GM21360 (cell line): Measurements from ENCODE around the gene ASTN2.
"Not testable (repeated sequence)": the region's sequence is repeated elsewhere in the genome, so short reads cannot be mapped to it uniquely, and the experiment has no call there.

Experiments used
- ATAC-seq: cut with Tn5 transposase; IDR thresholded peaks from one replicate; pipeline ENCODE4 v1.9.1; 2021; ENCODE audit warnings: mild to moderate bottlenecking, moderate library complexity; ENCODE audit not compliant: unreplicated experiment

ASTN2 gene

DNA sequence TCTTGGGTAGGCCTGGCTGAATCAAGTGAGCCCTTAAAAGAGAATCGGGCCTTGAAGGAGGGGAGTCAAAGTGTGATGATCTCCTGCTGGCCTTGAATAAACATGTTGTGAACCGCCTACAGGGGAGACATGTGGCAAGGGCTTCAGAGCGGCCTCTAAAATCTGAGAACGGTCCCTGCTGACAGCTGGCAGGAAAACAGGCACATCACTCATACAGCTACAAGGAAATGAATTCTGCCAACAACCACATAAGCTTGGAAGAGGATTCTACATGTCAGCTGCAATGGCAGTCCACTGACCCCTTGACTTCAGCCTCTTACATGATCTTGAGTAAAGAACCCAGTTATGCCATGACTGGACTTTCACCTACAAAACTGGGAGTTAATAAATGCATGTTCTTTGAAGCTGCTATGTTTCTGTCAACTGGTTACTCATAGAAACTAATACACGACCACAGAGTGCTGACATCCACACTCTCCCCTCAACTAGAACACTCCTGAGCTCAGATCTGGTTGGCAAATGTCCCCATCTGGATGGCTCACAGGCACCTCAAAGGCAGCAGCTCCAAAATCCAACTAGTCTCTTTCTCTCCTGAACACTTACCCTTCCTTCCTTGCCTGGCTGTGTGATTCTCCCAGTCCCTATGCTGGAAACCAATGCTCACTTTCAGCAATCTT is 333.1 kb downstream of the ASTN2 start:
- ATAC-seq: no peak

DNA sequence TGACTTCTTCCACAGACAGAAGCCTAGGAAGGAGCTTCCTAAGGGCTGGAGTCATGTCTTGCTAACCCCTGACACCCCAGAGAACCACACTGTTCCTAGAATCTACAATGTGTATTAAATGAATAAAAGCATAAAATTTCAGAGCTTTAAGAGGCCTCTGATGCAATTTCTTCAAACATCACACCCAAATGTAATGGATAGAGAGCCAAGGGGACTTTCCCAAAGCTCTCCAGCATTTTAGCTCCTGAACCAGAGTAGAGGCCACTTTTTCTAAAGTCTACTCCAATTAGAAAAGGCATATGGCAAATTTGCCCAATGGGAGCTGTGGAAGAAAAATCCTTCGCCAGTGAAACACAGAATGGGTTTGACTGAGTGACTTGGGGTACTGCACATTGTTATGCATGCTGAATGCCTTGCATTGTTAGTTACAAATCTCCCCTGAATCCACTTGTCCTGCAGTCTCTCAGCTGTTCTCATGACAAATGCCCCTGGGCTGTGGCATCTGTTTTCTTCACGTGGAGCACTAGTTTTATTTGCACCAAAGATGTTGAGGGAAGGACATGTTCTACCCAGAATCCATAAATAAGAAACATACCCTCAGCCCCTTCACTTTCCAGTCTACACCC is 334.0 kb downstream of the ASTN2 start:
- ATAC-seq: no peak

DNA sequence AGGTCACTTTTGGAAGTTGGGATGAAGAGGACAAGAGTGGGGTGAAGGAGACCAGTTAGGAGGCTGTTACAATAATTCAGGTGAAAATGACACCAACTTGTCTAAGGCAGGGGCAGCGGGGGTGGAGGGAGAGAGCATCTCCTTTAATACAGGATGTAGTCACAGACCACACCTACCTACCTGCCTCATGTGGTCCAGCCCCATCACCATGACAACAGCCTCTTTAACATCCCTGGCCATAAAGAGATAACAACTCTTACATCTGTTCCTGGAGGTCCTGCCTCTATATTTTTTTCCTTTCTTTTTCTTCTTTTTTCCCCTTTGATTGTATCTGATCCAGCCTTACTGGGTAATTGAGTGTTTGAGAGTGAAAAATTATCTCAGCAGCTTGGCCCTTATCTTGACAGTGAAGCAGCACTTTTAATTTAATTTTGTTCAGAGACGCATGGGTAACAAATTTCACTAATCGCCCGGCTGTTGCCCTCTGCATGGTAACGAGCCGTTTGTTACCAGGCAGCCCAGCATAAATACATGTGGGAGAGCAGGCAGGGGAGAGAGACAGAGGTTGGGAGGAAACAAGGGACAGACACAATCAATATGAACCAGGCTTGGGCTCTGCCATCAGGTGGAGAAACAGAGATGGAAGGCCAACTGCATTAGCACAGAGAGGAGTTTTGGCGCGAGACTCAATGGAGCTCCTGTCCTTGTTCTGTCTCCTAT is 338.1 kb downstream of the ASTN2 start:
- no peak for ATAC-seq

DNA sequence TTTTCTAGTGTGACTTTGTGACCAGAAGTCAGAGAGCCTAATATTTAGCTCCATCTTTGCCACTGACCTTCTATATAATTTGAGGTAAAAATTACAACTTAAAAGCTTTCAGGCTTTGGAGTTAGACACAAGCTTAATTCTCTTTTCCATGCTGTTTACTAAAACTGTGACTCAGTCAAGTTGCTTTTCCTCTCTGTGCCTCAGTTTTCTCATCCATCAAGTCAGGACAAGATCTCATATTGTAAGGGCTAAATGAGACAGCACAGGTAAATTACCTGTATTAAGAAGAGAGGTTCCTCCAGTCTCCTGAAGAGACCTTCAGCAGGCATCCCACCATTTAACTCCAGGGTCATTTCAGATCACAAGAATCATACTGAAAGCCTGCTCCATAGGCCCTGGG is 339.2 kb downstream of the ASTN2 start:
- ATAC-seq: no peak

DNA sequence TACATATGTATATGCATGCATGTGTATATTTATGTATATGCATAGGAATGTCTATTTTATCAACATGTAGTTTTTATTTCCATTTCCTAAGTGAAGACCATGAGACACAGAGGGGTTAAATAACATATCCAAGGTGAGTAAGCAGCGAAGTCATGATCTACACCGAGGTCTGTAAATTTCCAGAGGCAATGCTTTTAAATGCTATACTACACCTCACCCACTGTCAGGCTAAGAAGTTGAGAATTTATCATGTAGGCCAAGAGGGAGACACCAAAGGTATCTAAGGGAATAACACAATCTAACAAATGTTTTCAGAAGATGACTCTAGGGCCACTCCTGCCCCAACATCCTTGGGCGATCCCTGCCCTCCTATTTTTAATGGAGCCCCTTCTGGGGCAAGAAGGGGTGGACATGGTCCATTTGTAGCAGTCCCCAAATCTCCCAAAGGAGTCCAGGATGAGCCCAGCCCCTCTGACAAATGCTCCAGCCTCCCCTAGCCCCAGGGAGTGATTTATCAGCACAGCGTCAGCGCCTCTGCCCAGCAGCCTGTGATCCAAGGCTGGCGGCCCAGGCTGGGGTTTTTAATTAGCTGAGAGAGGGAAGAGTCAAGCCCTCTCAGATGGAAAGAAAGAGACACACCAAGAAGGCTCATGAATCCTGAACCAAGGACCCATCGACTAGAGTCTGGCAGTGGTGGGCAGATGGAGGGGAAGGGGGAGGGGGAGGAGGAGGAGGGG is 339.9 kb downstream of the ASTN2 start:
- no peak for ATAC-seq

DNA sequence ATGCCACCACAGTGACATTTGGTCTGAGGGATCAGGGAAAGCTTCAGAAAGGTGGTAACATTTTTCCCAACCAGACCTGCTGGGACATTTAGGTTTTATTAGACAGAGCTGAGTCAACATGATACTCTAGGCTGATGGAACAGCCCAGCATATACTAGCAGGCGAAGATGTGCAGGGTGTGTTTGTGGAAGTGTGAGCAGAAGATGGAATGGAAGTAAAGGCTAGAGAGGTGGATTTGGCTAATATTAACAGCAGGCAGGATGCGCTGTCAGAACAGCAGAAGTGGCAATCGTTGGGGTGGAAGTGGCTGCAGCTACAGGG is 340.6 kb downstream of the ASTN2 start:
- ATAC-seq: no peak

DNA sequence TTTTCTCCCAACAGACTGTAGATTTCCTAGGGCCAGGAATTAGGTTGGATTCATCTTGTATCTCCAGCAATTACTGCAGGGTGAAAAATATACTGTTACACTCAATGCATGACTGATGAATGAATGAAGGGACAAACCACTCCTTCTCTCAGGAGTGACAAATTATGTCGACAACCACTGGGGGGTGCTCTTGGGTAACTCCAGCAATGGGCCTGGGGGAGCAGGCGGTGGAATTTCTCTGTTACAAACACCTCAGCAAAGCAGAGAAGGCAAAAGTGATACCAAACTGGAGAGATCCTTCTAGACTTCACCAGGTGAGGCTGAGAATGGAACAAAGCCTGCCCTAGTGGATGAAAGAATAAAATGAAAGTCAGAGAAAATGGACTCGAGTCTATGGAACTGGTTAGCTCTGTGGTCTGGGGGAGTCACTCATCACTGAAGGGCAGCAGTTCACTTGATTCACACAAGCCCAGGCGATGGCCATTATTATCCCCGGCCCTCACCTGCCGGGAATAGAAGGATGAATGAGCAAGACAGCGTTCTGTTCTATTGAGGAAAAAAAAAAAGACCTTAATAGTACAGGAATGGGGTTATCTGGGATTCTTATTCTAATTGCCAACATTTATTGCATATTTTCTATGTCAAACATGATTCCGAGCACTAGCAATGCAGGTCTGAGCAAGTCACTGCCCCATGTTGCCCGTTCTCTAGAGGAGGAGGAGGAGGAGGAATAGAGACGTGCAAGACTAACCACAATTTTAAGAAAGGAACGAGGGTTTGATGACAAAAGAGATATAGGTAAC is 341.1 kb downstream of the ASTN2 start:
- ATAC-seq: no peak

DNA sequence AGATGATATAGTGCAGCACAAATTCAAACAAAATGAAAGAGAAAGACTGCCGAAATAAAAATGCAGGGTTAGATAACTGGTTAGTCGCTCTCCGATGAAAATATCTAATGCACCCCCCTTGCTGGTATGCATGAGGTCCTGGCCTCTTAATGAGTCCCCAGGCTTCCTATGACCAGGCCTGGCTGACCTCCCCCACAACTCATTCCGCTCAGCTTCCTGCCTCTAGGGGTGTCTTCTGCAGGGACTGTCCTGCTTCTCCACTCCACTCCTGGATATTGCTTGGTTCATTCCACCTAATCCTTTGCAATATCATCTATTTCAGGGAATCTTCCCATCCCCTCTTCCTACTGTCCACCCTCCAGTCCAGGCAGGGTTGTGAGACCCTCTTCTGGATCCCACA is 341.8 kb downstream of the ASTN2 start:
- ATAC-seq: no peak

DNA sequence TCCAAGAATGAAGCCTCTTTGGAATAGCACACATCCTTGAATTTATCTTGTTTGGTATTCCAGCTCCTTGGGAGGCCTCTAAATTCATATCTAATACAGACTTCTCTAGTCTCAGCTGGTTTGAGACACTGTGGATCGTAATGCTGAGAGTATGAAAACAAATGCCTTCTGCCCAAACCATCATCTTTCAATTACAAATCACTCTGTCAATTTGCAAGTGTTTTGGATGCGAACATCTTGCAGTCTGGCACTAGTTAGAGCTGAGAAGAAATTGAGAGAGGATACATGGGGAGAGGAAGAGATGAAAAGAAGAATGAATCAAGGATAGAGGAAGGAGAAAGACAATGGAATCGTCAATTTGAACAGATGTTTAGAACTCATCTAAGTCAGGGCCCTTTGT is 342.6 kb downstream of the ASTN2 start:
- no peak for ATAC-seq

DNA sequence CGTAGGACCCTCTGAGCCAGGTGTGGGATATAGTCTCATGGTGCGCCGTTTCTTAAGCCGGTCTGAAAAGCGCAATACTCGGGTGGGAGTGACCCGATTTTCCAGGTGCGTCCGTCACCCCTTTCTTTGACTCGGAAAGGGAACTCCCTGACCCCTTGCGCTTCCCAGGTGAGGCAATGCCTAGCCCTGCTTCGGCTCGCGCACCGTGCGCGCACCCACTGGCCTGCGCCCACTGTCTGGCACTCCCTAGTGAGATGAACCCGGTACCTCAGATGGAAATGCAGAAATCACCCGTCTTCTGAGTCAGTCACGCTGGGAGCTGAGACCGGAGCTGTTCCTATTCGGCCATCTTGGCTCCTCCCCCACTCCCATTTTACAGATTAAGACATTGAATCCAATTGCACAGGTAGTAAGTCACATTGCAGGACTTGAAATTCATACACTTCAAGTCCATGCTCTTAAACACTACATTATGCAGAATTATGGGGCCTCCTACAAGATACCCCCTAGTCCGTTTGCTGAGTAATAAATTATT is 343.1 kb downstream of the ASTN2 start:
- ATAC-seq: not testable (repeated sequence)

DNA sequence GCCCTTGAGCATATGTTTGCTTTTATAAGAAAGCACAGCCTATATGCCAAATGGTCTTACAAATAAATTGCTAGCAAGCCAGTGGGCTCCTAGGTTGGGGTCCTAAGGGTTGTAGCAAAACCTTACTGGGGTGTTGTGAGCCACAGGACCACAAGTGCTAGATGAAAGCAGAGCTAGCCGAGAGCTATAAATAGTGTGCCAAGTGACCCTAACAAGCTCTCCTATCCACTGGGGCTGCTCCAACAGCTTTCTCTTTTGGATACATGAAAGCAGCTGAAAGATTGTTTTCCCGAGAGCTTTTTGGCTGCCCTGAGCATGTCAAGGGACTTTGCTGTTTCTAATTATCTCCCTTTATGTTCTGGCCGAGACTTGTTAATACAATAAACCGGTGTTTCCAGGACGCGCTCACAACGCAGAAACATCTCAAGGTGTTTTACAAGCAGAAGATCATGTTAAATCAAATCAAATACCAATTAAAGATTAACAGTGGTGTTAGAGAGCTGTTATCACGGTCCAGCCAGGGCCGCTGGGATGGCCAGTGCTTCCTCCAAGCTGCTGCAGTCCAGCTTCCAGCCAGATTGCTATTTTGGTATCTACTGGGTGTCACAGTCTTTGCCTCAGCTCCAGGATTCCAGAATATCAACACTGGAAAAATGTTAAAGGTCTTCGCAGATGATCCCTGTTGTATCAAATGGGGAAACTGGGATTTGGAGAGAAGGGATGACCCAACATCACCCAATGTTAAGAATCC is 351.0 kb downstream of the ASTN2 start:
- ATAC-seq: no peak

DNA sequence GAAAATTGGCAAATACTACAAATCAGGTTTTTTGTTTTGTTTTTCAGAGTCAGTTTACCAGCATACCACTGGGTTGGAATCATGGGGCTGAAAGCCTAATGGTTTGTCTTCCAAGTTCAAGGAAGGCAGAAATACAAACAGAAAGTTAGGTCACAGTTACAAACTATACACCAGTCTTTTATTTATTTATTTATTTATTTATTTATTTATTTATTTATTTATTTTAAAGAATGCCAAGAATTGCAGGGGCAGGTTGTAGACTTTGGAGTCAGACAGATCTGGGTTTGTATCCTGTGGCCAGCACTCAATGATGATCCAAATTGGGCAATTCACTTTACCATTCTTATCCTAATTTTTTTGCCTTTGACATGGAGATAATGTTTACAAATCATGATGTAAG is 353.9 kb downstream of the ASTN2 start:
- ATAC-seq: no peak

DNA sequence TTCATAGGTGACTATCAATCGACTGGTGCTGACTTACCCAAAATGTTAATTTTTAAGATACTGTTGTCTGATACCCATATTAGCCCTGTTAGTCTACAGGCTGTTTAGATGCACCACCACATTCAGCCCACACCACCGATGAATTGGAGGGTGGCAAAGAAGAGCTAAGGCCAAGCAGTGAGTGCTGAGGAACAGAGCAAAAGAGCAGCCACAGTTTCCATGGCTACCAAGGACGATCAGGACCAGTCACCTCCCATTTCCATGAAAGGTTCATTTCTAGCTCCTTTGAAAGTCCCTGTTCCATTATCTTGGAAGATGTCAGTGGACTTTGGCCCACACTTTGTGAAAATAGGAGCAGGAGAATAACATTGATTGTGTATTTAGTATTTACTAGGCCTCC is 364.9 kb downstream of the ASTN2 start:
- ATAC-seq: no peak

DNA sequence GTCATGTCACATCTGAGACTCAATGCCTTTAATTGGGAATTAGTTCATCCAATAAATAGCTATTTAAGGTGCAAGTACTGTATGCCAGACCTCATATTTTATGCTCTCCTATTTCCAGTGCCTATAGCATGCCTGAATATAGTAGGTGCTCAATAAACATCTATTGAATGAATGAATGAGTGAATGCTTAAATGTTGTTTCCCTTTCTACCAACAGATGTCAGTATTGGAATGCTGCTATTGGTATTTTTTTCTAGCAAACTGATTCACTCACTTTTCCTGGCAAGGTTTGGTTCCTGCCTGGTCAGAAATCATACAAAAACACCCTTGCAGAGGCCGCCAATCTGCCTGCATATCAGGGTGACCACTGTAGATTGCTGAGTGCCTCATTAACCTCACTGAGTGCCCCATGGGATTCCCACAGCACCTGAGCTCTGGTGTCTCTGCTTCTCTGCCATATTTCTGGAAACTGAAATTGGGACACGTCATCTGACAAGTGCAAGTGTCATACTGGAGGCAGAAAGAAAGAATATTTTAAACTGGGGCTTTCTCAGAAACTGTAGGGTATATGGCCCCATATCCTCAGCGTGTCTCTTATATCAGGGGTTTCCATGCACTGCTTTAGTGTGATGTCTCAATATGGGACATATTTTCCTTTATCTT is 368.1 kb downstream of the ASTN2 start:
- peak; percentile 85 for ATAC-seq

DNA sequence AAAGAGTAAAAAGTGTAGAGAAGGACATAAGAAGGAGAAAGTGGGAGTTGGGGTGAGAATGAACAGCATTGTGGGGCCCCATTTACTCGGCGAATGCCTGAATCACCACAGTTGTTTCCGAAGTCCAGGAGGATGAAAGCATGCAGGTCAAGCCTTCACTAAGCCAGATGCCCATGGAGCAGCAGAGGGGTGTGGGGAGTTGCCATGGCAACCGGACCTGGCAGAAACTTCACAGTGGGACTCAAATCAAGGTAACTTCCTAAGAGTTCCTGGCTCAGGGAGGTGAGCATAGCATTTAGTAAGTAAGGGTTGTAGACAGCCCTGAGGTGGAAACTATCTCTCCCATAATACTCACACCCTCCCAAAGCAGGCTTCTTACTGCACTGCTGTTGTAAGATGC is 370.6 kb downstream of the ASTN2 start:
- no peak for ATAC-seq

DNA sequence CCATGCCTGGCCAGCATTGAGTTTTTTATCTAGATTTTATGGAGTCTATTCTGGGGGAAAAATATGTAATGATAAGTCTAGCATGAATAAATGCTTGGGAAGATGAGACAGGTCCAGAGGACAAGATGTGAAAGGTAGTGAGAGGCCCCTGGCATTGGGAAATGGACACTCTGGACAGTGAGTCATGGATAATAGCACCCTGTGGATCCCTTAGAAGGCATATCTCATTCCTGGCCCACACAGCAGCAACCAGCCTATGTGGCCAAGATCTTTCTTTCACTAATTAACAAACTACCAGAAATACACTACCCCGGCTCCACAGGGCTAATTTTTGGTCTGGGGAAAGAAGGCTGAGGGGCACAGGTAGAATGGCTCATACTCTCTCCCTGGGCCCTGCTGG is 371.7 kb downstream of the ASTN2 start:
- ATAC-seq: no peak

DNA sequence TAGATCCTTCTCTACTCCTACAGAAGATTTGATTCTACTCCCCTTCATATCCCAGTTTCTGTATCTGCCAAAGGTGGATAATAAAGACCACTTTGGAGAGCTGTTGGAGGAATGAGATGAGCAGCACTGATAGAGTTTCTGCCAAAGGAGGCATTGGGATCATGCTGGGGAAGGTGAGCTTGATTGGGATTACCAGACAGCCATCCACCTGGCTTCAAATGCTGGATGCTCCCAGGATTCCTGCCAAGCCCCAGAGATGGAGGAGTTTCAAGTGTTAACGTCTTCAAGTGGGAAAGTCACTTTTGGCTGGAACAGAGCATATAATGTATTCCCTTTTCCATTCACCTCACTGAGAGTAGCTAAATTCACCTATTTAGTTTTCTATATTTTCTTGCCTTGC is 379.3 kb downstream of the ASTN2 start:
- ATAC-seq: no peak

DNA sequence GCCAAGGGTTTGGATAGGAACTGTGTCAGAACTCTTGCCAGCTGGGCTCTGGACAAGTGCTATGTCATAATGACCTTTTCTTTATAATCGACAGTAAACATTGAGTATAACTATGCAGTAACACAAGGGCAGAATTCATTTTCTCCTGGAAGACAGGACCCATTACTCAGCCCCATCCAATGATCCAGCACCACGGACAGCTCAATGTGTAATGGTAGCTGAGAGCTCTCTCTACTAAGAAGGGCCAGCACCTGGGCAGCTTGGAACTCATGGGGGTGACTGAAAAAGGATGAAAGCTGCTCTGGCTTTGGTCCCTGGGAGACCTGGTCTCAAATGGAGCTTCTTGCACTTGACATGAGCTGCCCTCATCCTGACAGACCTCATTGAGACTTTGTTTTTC is 380.0 kb downstream of the ASTN2 start:
- ATAC-seq: no peak

DNA sequence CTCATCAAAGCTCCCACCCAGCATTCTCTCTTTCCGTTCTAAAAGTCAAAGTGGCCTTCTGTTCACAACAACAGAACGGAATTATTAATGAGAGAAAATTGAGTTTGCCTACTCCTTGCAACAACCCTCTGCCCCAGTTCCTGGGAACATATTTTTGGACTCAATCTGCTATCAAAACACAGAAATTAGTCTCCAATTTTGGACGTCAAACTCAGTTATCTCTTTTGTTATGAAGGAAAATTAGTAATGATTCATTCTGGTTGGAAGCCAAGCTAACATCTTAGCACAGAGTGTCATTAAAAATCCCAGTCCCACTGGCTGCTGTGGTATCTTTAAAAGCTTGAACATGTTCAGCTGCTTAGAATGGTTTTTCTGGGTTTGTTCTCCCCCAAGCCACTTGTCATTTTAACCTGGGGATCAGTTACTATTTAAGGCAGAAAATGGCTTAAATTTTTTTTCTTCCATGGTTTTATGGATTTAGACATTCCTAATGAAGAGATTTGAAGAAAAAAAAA is 384.5 kb downstream of the ASTN2 start:
- no peak for ATAC-seq
